H54 (cell line): ENCODE measurements around the gene TBCD.
A peak's percentile ranks its signal among the peaks of the same experiment; 100 is the strongest.

Experiments used
- DNase-seq: peaks from one replicate; pipeline ENCODE4 v3.0.0; 2011; ENCODE audit warnings: low spot score, mixed read lengths; ENCODE audit not compliant: insufficient read length
- FAIRE-seq: peaks from 3 replicates; lab custom pipeline; 2011; peaks lifted over from hg19 to GRCh38; lab: Jason Lieb, UNC
- POLR2A ChIP-seq: IDR thresholded peaks from 2 replicates; pipeline ENCODE4 v1.6.1; 2011; ENCODE audit warnings: low read depth, mild to moderate bottlenecking, low read length

Gene TBCD

GRCh38 chr17:82787081-82787848 is 35.4 kb downstream of the TBCD start:
- no peak for TF ChIP-seq POLR2A
- FAIRE-seq, result no peak
- DNase-seq, result no peak

DNA sequence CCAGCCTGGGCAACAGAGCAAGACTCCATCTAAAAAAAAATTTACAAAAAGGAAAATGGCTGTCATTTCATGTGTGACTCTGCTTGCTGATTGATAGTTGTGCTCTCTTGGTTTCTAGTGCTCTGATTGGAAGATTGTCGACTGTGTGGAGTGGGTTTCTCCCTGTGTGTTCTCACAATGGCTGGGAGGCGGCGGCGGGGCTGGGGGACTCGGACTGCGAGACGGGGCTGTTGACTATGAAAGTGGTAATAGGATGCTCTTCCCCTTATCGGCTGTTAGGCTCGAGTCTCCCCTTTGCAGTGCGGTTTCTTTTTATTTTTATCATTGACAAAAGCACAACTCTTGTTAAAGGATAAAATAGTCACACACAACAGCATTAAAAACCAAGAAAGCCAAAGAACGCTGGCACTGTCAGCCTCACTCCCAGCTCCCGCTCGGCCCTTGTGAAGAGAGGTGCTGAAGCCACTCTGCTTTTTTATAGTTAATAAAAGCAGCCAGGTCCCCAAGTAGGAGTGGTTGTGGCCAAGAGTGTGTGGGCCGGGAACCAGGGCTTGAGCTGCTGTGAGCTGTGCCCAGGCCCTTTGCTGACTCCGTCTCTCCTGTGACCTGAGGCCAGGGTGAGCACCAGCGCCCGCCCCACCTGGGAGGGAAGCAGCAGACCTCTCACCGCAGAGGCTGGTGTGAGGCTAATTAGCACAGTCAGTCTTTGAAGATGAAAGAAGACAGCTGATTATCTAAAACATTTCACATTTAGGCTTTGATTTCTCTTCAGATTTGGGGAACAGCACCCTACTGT is 36.5 kb downstream of the TBCD start:
- TF ChIP-seq POLR2A, result no peak
- DNase-seq (no peak), FAIRE-seq (no peak)

GRCh38 chr17:82789051-82789592 is 37.3 kb downstream of the TBCD start:
- no peak for DNase-seq
- TF ChIP-seq POLR2A, result no peak
- no peak for FAIRE-seq

DNA sequence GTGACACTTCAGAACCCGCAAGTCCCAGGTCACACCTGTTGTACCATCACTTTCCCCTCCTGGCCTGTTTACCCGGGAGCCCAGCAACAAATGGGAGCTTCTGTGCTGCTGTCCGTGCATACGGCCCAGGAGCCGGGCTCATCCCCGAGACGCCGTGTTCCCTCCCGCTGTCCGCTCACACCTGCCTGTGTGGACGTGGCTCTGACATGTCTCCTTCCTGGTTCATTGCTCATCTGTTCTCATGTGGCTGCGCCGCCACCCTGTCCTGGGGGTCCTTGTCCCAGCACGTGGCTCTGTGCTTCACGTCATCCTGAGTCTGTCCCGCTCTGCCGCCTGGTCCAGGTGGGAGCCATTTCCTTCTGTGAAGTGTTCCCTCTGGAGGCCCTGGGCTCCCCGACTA is 37.9 kb downstream of the TBCD start:
- FAIRE-seq (no peak), DNase-seq (no peak)
- TF ChIP-seq POLR2A, result no peak

- no peak for FAIRE-seq
- TF ChIP-seq POLR2A, result no peak
- no peak for DNase-seq
Observed at GRCh38 chr17:82790391-82790790, 38.5 kb downstream of the TBCD start.

DNA sequence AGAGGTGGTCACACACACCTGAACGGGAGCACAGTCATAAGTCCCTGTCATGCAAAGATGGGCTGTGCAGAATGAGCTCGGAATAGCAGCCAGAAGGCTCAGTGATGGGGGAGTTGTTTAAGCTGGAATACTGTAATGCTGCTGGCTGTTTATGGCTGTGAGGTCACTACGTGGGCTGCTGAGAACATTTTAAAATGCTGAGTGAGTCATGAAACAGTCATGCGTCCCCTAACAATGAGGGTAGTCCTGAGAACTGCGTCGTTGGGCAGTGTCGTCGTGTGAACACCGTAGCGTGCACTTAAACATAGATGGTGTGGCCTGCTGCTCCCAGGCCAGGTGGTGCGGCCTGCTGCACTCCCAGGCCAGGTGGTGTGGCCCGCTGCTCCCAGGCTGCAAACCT is 39.7 kb downstream of the TBCD start:
- FAIRE-seq (no peak), DNase-seq (peak; percentile 62)
- no peak for TF ChIP-seq POLR2A

DNA sequence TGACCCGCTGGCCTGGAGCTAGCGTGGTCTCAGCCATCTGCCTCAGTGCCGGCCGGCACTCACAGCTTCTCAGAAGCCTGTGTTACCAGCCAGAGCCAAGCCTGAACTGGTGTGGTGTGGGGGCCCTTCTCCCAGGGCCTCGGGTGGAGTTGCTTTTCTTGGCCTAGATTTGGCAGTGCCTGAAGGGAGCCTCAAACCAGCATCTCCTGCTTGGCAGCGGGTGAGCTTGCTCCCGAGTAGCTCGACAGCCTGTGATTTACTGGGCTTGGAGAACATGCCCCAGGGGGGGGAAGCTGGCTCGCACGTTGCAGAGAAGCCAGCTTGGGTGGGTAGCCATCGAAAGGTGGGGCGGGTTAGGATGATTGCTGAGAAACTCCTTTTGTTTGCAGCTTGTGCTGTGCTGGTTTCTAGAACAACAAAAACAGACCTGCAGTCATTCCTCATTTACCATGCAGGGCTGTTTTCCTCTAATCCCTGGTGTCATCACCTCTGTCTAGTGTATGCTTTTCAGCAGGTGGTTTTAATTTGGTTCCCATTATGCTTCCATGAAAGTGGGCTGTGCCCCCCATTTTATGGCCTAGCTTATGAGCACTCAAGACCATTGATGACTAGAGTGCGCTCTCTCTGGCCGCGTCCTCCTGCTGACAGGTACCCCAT is 42.2 kb downstream of the TBCD start:
- FAIRE-seq, result no peak
- DNase-seq, result no peak

DNA sequence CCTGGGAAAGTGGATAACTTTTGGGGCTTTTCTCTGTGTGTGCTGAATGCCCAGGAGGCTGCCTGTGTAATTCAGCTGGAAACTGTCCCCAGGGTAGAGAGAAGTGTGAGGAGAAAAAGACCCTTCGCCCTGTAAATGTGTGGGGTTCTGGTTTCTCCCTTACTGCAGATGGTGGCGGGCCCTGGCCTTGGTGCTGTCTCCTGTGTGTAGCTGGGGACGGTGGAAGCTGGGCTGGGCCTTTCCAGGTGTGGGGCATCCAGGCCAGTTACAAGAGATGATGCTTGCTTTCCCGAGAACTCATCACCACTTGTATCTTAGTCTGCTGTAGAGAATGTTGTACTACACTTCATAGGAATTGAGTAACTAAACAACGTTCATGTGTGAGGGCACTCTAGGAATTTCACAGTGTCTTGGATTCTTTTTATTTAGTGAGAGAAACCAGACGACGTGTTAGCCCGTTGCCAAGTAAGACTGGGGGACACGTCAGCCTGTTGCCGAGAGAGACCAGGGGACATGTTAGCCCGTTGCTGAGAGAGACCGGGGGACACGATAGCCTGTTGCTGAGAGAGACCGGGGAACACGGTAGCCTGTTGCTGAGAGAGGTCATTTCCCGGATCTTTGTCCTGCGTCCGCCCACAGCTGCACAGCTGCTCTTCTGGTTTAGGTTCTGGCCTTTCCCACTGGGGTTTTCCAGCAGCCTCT is 43.1 kb downstream of the TBCD start:
- FAIRE-seq, result no peak
- no peak for TF ChIP-seq POLR2A
- DNase-seq, result no peak

More for the DNA sequence above, 42.2 kb downstream of the TBCD start:
- TF ChIP-seq POLR2A, result no peak

DNA sequence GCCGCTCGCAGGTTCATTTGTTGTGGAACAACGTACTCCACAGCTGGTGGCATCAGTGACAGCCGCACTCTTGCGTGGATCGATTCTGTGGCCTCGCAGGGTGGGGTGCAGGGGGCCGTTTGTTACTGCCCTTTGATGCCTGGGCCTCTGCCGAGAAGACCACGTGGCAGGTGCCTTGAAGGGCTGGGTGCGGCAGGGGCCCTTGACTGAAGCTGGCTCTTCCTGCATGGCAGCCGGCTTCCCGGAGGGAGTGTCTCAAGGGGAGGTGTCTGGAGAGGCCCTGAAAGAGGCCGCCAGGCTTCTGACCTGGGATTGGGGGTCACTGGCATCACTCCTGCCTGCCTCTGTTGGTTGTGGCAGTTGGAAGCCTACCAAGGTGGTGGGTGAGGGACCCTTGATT is 43.8 kb downstream of the TBCD start:
- TF ChIP-seq POLR2A, result no peak
- DNase-seq, result no peak
- no peak for FAIRE-seq

- FAIRE-seq, result no peak
- DNase-seq, result no peak
- no peak for TF ChIP-seq POLR2A
Observed at GRCh38 chr17:82797061-82797460, 45.2 kb downstream of the TBCD start.

GRCh38 chr17:82798752-82799151 is 46.9 kb downstream of the TBCD start:
- no peak for FAIRE-seq
- no peak for TF ChIP-seq POLR2A
- DNase-seq, result no peak

DNA sequence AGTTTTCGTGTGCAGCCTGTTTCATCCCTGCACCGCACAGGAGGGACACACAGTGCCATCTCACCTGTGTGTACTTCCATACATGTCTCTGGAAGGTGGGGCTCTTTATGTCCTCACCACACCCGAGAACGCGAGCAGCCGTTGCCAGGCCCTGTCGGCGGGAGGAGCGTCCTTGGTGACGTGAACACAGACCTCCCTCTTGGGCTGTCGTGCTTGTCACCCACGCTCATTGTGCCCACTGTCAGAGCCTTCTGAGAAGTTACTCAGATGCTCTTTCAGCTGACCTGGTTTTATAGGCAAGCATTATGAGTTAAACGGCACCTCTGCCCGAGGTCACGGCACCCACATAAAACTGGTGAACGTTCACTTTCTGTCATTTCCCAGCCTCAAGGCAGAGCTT is 47.7 kb downstream of the TBCD start:
- FAIRE-seq (no peak), DNase-seq (no peak)
- no peak for TF ChIP-seq POLR2A

DNA sequence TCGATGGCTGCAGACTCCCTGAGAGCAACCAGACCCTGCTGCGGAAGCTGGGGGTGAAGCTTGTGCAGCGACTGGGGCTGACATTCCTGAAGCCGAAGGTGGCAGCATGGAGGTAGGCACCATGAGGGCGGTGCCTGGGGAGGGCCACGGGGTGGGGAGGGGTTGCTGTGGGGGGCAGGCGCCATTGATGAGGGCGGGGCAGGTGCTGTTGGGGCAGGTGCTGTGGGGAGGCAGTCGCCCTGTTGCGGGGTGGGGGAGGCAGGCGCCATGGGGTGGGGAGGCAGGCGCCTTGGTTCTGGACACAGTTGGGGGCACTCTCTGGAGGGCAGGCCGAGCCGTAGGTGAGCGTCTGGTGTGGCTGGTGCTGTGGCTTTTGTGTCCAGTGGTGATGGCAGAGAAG is 49.0 kb downstream of the TBCD start:
- no peak for FAIRE-seq
- DNase-seq, result no peak
- TF ChIP-seq POLR2A, result no peak
